AG08395 (cell line): ENCODE data around the gene OPRM1.
"Not testable (repeated sequence)": the region's sequence is repeated elsewhere in the genome, so short reads cannot be mapped to it uniquely, and the experiment has no call there.

Experiments
- DNase-seq: peaks from one replicate; pipeline ENCODE4 v3.0.0; 2012; ENCODE audit warnings: mixed read lengths, low spot score

OPRM1 gene

GRCh38 chr6:154140743-154141142, 101.7 kb downstream of the OPRM1 start:
- no peak for DNase-seq

- DNase-seq: no peak
These were observed 104.7 kb downstream of the OPRM1 start for GRCh38 chr6:154143753-154144152.

DNA sequence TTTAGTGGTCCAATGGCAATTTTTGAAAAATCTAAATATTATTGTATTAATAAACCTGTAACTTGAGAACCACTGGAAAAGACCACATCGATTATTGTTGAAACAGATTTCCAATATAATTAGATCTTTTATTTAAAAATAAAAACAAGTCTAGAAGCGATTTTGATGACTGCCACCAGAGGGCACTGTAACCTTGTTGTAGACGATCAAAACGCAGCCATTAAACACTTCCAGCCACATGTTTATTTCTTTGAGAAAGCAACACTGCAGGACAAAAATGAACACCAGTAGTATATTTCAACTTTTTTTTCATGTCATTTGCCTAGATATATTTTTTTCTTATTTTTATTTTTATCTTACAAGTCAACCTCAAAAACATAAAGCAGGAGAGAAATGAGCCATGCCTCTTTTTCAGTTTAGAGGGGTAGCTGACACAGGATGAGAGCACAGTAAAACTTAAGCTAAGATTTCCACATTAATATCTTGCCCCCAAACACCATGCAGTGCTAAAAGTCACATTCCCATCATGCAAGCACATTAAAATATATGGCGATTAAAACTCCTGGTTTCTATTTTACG, 115.4 kb downstream of the OPRM1 start:
- DNase-seq: peak; percentile 33

- DNase-seq: peak; percentile 30
These were observed 117.3 kb downstream of the OPRM1 start for GRCh38 chr6:154156135-154156896.

DNA sequence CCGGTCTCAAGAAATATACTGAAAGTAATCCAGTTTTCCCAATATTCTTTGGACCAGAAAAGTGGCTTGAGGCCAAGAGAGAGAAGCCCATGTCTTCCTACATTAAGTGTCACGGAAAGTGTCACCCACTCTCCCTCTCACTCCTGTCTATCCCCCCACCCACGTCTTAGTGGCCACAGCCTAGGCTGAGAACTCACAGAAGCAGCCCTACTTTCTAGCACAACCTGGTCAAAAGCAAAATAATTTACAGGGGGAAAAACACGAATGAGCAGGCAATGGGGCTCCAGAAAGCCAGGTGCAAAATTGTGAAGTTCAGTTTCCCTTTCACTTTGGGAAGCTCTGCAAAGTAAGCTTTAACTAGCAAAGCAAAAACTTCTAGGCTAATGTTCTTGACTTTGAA, 118.0 kb downstream of the OPRM1 start:
- no peak for DNase-seq

- no peak for DNase-seq
These were observed 118.7 kb downstream of the OPRM1 start for GRCh38 chr6:154157706-154158105.

GRCh38 chr6:154159126-154159525, 120.1 kb downstream of the OPRM1 start:
- DNase-seq: no peak

- no peak for DNase-seq
These were observed 122.6 kb downstream of the OPRM1 start for GRCh38 chr6:154161689-154162088.

GRCh38 chr6:154164397-154164796, 125.4 kb downstream of the OPRM1 start:
- peak; percentile 72 for DNase-seq

GRCh38 chr6:154165478-154165877, 126.4 kb downstream of the OPRM1 start:
- DNase-seq: no peak

- DNase-seq: no peak
These were observed 127.1 kb downstream of the OPRM1 start for GRCh38 chr6:154166140-154166539.

- no peak for DNase-seq
These were observed 128.1 kb downstream of the OPRM1 start for GRCh38 chr6:154167126-154167525.

GRCh38 chr6:154169193-154169847, 130.3 kb downstream of the OPRM1 start:
- DNase-seq: no peak

GRCh38 chr6:154170106-154170505, 131.1 kb downstream of the OPRM1 start:
- DNase-seq: no peak

GRCh38 chr6:154172393-154172792, 133.4 kb downstream of the OPRM1 start:
- not testable (repeated sequence) for DNase-seq

DNA sequence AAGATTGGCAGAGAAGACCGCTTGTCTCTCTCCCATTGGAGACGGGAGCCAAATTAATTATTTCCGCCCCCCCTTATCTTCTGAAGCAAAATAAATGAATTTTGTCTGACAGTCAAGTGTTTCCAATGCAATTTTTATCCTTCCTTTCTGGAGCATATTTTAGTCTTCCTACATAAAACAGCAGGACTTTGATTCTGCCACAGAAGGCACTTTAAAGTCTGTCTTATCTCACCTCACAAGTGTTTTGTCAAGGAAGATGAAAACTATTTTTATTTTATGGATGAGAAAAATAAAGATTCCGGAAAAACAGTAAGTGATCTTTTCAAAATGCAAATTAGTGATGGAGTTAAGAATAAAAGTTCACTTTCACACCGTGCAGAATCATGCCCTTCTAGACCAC, 140.4 kb downstream of the OPRM1 start:
- no peak for DNase-seq

DNA sequence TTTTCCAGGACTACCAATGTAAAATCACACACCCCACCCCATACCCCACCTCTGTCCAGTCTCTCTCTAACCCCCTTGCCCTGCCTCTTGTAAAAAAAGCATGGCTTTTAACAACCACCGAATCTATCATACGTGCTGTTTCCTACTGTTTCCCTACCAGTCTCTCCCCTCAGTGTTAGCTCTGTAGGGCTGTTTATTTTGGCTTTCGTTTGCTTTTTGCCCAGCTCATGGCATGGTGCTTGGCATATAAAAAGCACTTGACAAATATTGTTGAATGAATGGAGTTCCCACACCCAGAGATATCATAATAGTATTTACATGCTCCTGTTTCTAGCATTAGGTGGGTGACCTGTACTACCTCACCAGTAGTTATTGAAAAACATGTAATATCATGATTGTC, 148.2 kb downstream of the OPRM1 start:
- no peak for DNase-seq

DNA sequence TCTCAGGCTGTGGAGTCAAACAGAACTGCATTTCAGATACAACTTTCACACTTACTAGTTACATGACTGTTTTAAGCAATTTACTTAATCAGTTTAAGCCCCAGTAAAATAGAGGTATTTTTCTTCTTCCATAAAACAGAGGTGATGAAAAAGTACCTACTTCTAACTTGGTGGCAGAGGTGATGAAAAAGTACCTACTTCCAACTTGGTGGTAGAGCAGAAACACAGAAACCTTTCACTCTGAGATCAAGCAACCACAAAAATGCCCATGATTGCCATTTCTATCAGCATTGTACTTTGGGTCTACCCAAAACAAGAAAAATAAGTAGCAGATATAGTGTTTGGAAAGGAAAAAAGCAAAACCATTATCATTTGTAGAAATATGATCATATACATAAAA, 148.7 kb downstream of the OPRM1 start:
- no peak for DNase-seq

GRCh38 chr6:154196333-154196885, 157.4 kb downstream of the OPRM1 start:
- DNase-seq: no peak

- DNase-seq: peak; percentile 44
These were observed 158.3 kb downstream of the OPRM1 start for GRCh38 chr6:154197196-154197860.

GRCh38 chr6:154201688-154202087, 162.6 kb downstream of the OPRM1 start:
- DNase-seq: not testable (repeated sequence)

- DNase-seq: no peak
These were observed 163.3 kb downstream of the OPRM1 start for GRCh38 chr6:154202339-154202738.
